Chondrocyte (in vitro differentiated cells): ENCODE data around the gene ZNF334. TPM values are rescaled to one million over a fixed set of nuclear protein-coding genes. Genes with fewer than 3 reads are reported as not detected.

Source experiments
- DNase-seq: peaks from one replicate; pipeline ENCODE4 v3.0.0; 2021; ENCODE audit warnings: mixed read lengths, low spot score
- H3K27ac Mint-ChIP-seq: one replicate; pipeline ENCODE4 v1.8.0; 2021; ENCODE audit warnings: mild to moderate bottlenecking, moderate library complexity, mixed read lengths; ENCODE audit not compliant: unreplicated experiment
- H3K27me3 Mint-ChIP-seq: 2 replicates; pipeline ENCODE4 v1.8.0; 2021; ENCODE audit warnings: low read depth, mixed read lengths
- H3K36me3 Mint-ChIP-seq: 2 replicates; pipeline ENCODE4 v1.8.0; 2021; ENCODE audit warnings: low read depth, mixed read lengths
- H3K4me1 Mint-ChIP-seq: 2 replicates; pipeline ENCODE4 v1.8.0; 2021; ENCODE audit warnings: low read depth, mild to moderate bottlenecking, mixed read lengths
- H3K4me3 Mint-ChIP-seq: one replicate; pipeline ENCODE4 v1.8.0; 2021; ENCODE audit warnings: mild to moderate bottlenecking, moderate library complexity, mixed read lengths; ENCODE audit not compliant: unreplicated experiment
- H3K9me3 Mint-ChIP-seq: 2 replicates; pipeline ENCODE4 v1.8.0; 2021; ENCODE audit warnings: low read depth, mixed read lengths
- total RNA-seq: library from RNA; stranded (reverse); gene quantifications from 3 replicates; pipeline ENCODE4 v1.2.1, GENCODE V29; 2021
- TF ChIP-seq, protein P1 (sequence below): fragments of 200-600 bp; sonication (generic); IDR thresholded peaks from 2 replicates; pipeline ENCODE4 v1.5.0; 2021; ENCODE audit warnings: antibody characterized with exemption, mild to moderate bottlenecking, moderate library complexity

The ZNF334 gene
- total RNA-seq, 1 donor from 2014 or later, result 4.8 TPM

DNA sequence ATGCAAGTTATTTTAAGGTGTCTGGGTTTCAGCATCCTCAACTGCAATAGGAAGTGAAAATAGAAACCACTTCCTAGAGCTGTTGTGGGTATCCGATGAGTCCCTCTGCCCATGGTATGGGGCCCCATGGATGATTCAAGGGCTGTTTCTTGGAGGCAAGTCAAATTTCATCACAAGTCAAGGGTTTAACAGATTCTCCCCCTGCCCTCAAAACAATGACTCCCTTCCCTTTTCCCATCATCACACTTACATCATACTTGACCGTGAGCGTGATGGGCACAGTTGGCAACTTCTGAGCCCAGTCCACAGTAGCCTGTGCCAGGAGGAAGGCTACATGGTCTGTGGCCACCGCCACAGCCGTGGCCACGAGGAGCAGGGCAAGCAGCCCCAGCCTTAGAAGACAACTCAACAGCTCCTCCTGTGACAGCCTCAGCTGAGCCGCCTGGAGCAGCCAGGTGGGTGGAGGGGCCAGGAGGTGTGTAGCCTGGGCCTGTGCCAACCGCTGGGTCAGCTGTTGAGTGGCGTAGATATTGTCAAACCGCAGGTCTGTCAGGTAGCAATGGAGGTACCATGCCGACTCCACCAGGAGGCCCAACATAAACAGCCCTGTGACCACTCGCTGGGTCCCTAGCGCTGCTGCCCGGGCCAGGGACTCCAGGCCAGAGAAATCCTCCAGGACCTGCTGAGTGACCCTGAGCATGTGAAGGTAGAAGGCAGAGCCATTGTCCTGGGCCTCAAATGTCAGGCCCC, 31.9 kb upstream of the ZNF334 start:
- TF ChIP-seq, protein P1, sequence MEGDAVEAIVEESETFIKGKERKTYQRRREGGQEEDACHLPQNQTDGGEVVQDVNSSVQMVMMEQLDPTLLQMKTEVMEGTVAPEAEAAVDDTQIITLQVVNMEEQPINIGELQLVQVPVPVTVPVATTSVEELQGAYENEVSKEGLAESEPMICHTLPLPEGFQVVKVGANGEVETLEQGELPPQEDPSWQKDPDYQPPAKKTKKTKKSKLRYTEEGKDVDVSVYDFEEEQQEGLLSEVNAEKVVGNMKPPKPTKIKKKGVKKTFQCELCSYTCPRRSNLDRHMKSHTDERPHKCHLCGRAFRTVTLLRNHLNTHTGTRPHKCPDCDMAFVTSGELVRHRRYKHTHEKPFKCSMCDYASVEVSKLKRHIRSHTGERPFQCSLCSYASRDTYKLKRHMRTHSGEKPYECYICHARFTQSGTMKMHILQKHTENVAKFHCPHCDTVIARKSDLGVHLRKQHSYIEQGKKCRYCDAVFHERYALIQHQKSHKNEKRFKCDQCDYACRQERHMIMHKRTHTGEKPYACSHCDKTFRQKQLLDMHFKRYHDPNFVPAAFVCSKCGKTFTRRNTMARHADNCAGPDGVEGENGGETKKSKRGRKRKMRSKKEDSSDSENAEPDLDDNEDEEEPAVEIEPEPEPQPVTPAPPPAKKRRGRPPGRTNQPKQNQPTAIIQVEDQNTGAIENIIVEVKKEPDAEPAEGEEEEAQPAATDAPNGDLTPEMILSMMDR, result no peak
- no peaks in the 10 kb centered on the region for H3K4me1 Mint-ChIP-seq
- no peak overlapping the region for H3K4me3 Mint-ChIP-seq
- no peak overlapping the region for H3K27ac Mint-ChIP-seq
- DNase-seq, result no peak
- no peaks in the 10 kb centered on the region for H3K36me3 Mint-ChIP-seq
- H3K9me3 Mint-ChIP-seq, result no peaks in the 10 kb centered on the region
- H3K27me3 Mint-ChIP-seq, result no peaks in the 10 kb centered on the region

DNA sequence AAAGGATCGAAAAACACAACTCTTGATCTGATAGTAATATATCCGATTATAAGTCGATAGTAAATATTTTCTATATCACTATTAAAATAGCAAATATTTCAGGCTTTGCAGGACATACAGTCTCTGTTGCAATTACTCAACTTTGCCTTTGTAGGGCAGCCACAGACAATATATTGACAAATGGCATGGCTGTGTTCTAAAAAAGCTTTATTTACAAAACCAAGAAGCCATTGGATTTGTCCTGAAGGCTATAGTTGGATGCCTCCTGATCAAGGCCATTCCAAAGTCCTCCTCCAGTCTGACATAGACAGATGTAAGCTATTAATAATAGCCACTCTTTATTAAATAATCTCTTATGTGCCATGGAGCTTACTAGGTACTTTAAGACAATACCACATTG, 31.2 kb upstream of the ZNF334 start:
- Mint-ChIP-seq H3K4me3 (no peak overlapping the region), H3K4me1 (no peaks in the 10 kb centered on the region), H3K36me3 (no peaks in the 10 kb centered on the region), H3K27ac (no peak overlapping the region), H3K9me3 (no peaks in the 10 kb centered on the region), H3K27me3 (peaks cover under 1% of the 10 kb centered on the region)
- TF ChIP-seq, protein P1, result peak; percentile 59
- DNase-seq, result no peak

DNA sequence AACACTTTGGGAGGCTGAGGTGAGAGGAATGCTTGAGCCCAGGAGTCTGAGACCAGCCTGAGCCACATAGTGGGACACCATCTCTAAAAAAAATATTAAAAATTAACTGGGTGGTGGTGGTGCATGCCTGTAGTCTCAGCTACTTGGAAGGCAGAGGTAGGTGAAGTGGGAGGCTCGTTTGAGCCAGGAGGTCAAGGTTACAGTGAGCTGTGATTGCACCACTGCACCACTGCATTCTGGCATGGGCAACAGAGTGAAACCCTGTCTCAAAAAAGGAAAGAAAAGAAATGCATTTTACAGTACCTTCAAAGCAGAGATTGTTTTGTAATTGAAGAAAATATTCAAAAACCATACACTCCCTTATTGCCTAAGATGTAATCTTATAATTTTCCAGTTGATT, 30.6 kb upstream of the ZNF334 start:
- no peaks in the 10 kb centered on the region for H3K9me3 Mint-ChIP-seq
- DNase-seq, result no peak
- H3K27me3 Mint-ChIP-seq, result peaks cover 5% of the 10 kb centered on the region
- no peaks in the 10 kb centered on the region for H3K36me3 Mint-ChIP-seq
- TF ChIP-seq, protein P1, result no peak
- no peak overlapping the region for H3K27ac Mint-ChIP-seq
- H3K4me3 Mint-ChIP-seq, result no peak overlapping the region
- no peaks in the 10 kb centered on the region for H3K4me1 Mint-ChIP-seq

DNA sequence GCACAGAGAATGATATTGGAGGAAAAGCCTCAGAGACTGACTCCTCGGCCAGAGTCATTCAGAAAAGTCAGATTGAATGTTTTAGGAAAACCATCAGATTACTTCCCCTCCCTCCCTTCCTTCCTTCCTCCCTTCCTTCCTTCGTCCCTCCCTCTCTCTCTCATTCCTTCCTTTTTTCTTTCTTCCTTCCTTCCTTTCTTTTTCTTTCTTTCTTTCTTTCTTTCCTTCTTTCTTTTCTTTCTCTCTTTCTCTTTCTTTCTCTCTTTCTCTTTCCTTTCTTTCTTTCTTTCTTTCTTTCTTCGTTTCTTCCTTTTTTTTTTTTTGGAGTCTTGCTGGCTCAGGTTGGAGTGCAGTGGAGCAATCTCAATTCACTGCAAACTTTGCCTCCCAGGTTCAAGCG, 29.7 kb upstream of the ZNF334 start:
- TF ChIP-seq, protein P1, result no peak
- Mint-ChIP-seq H3K9me3 (no peaks in the 10 kb centered on the region), H3K4me1 (no peaks in the 10 kb centered on the region), H3K4me3 (no peak overlapping the region), H3K36me3 (no peaks in the 10 kb centered on the region), H3K27ac (no peak overlapping the region), H3K27me3 (peaks cover 9% of the 10 kb centered on the region)
- no peak for DNase-seq

DNA sequence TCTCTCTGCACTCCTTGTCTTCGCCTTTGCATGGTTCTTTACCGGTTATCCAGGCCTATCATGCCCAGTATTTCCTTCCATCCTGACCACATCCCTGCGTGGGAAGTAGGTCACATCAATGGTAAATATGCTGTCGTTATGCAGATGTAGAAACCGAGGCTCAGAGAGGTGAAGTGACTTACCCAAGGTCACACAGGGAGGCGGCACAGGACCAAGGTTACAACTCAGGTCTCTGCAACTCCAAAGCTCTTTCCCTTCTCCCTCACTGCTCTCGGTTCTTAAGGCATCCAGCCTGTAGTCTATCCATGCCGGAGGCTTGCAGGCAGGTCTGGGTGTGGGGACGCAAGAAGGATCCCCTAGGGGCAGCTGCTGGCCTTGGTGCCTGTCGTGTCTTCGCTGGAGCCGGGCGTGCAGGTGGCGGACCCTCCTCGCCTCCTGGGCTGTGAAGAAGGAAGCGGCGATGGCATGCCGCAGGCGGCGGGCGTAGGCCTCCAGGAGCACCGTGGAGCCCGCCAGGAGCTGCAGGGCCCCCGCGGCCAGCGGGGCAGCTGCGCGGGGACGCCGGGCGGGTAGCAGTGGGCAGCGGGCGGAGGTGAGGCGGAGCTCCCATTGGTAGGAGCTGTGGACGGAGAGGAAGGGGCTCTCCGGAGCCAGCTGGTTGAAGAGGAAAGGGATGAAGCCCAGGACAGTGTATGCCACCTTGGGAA, 28.0 kb upstream of the ZNF334 start:
- no peak for DNase-seq
- Mint-ChIP-seq H3K4me3 (no peak overlapping the region), H3K36me3 (no peaks in the 10 kb centered on the region), H3K9me3 (no peaks in the 10 kb centered on the region), H3K27me3 (peaks cover 13% of the 10 kb centered on the region), H3K27ac (no peak overlapping the region), H3K4me1 (no peaks in the 10 kb centered on the region)
- TF ChIP-seq, protein P1, result no peak
